ENCODE data around the gene PRKAA1.

Gene PRKAA1

DNA sequence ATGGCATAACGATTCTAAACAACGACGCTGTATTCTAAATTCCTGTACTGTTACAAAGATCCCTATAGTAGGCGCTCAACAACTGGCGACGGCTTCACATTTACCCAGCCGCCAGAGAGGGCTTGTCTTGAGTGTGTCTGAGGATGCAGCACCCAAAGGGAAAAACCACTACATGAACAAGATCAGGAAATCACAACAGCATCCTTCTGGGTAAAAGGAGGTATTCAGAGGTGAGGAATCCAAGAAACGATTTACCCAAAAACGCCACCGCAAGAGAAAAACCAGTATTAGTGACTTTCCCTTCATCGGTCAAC is 43.1 kb downstream of the PRKAA1 start:
- Histone ChIP-seq H3K27ac (ENCODE audit: low read depth, low read length, poor library complexity, severe bottlenecking) (peak overlapping the region; percentile 66), H3K79me2 (ENCODE audit: insufficient read depth, low read length) (peaks cover 20% of the 10 kb centered on the region; the same call in 1 of the 2 replicates), H2AFZ (ENCODE audit: low read length) (no peak overlapping the region)

DNA sequence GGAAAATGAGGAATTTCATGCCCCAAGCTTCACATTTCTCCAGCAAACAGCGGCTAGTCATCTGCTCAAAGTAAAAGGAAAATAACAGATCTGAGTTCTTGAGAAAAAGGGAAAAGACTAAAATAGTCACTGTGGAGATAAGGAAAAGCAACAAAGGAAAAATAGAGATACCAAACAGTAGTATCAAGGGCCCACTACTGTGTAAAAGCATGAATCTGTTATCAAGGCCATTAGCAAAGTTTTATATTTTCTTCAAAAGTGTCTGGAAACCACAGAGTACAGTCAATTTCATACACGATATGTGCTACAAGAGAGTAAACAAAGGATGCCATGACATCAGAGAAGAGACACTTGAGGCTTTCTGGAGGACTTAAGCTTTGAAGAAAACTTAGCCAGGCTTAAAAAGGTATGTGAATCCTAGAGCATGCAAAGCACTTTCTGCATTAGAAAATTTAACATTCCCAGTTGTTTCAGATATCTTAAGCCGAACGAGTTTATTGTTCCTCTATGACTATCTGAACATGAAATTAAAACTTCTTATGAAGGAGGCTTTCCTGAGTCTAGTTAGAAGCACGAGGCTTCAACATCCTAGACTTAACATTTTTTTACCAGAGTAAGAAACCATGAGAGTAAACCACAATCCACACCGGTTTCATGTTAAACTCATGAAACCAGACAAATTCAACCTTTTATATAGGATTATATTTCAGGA is 43.6 kb downstream of the PRKAA1 start:
- peak overlapping the region; percentile 66 for H3K27ac ChIP-seq (ENCODE audit: low read depth, low read length, poor library complexity, severe bottlenecking)
- no peaks in the 10 kb centered on the region for H4K20me1 ChIP-seq (ENCODE audit: insufficient read depth, low read length)
- H3K9ac ChIP-seq (ENCODE audit: low read length), result peak overlapping the region; percentile 91
- H3K79me2 ChIP-seq (ENCODE audit: insufficient read depth, low read length), result peaks cover 20% of the 10 kb centered on the region; the same call in 1 of the 2 replicates
- H3K9me3 ChIP-seq (ENCODE audit: low read length), result no peaks in the 10 kb centered on the region
- H3K4me3 ChIP-seq (ENCODE audit: low read depth, low read length, poor library complexity, severe bottlenecking), result peak overlapping the region; percentile 96
- no peaks in the 10 kb centered on the region for H3F3A ChIP-seq (ENCODE audit: insufficient read depth, low read length)
- no peak for TF ChIP-seq EZH2 (IDR thresholded peaks at IDR 0.05; ENCODE audit: borderline replicate concordance, low read length)
- TF ChIP-seq, protein P1, sequence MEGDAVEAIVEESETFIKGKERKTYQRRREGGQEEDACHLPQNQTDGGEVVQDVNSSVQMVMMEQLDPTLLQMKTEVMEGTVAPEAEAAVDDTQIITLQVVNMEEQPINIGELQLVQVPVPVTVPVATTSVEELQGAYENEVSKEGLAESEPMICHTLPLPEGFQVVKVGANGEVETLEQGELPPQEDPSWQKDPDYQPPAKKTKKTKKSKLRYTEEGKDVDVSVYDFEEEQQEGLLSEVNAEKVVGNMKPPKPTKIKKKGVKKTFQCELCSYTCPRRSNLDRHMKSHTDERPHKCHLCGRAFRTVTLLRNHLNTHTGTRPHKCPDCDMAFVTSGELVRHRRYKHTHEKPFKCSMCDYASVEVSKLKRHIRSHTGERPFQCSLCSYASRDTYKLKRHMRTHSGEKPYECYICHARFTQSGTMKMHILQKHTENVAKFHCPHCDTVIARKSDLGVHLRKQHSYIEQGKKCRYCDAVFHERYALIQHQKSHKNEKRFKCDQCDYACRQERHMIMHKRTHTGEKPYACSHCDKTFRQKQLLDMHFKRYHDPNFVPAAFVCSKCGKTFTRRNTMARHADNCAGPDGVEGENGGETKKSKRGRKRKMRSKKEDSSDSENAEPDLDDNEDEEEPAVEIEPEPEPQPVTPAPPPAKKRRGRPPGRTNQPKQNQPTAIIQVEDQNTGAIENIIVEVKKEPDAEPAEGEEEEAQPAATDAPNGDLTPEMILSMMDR (IDR thresholded peaks at IDR 0.05; ENCODE audit: low read length), result no peak
- 0 out of 2 replicates have a peak, but pooled peaks cover 5% of the 10 kb centered on the region for H3K36me3 ChIP-seq (ENCODE audit: insufficient read depth, low read length)
- H3K27me3 ChIP-seq (ENCODE audit: insufficient read depth, low read length), result no peaks in the 10 kb centered on the region
- H3K4me1 ChIP-seq (ENCODE audit: insufficient read depth, low read length, severe bottlenecking), result peaks cover 21% of the 10 kb centered on the region
- peak overlapping the region; percentile 73 for H3K4me2 ChIP-seq (ENCODE audit: low read length)
- no peaks in the 10 kb centered on the region for H3K9me2 ChIP-seq (ENCODE audit: low read depth, low read length)
- H2AFZ ChIP-seq (ENCODE audit: low read length), result no peak overlapping the region

More for the DNA sequence above, 43.1 kb downstream of the PRKAA1 start:
- Histone ChIP-seq H3K9me2 (ENCODE audit: low read depth, low read length) (no peaks in the 10 kb centered on the region), H3K4me2 (ENCODE audit: low read length) (peak overlapping the region; percentile 73), H3K4me1 (ENCODE audit: insufficient read depth, low read length, severe bottlenecking) (peaks cover 20% of the 10 kb centered on the region), H3K36me3 (ENCODE audit: insufficient read depth, low read length) (0 out of 2 replicates have a peak, but pooled peaks cover 5% of the 10 kb centered on the region), H3K9ac (ENCODE audit: low read length) (peak overlapping the region; percentile 91), H3F3A (ENCODE audit: insufficient read depth, low read length) (no peaks in the 10 kb centered on the region), H3K27me3 (ENCODE audit: insufficient read depth, low read length) (no peaks in the 10 kb centered on the region), H3K9me3 (ENCODE audit: low read length) (no peaks in the 10 kb centered on the region), H4K20me1 (ENCODE audit: insufficient read depth, low read length) (no peaks in the 10 kb centered on the region), H3K4me3 (ENCODE audit: low read depth, low read length, poor library complexity, severe bottlenecking) (peak overlapping the region; percentile 96)
- TF ChIP-seq EZH2 (IDR thresholded peaks at IDR 0.05; ENCODE audit: borderline replicate concordance, low read length), result no peak
- TF ChIP-seq, protein P1 (IDR thresholded peaks at IDR 0.05; ENCODE audit: low read length), result peak; percentile 84

DNA sequence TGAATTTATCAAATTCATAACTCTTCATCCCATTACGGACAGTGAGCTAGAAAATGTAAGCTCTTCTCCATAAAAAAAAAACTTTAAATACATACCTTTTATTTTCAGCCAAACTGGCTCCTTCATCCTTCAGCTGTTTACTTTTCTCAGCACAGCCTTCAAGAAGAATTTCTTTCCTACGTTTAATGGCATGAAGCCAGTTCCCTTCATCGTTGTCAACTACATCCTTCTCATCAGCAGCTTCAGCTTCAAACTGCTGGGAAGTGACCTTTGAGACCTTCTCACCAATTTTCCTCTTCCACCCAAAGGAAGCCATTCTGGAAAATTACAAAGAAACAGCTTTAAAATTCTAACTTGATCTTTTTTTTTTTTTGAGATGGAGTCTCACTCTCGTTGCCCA is 51.5 kb downstream of the PRKAA1 start:
- no peak overlapping the region for H2AFZ ChIP-seq (ENCODE audit: low read length)
- H3K79me2 ChIP-seq (ENCODE audit: insufficient read depth, low read length), result peaks cover 11% of the 10 kb centered on the region
- peaks cover 12% of the 10 kb centered on the region for H3K36me3 ChIP-seq (ENCODE audit: insufficient read depth, low read length)
- H3K27ac ChIP-seq (ENCODE audit: low read depth, low read length, poor library complexity, severe bottlenecking), result no peak overlapping the region
- H3K27me3 ChIP-seq (ENCODE audit: insufficient read depth, low read length), result no peaks in the 10 kb centered on the region
- no peak overlapping the region for H3K4me3 ChIP-seq (ENCODE audit: low read depth, low read length, poor library complexity, severe bottlenecking)
- H3K9ac ChIP-seq (ENCODE audit: low read length), result no peak overlapping the region
- no peaks in the 10 kb centered on the region for H3K9me2 ChIP-seq (ENCODE audit: low read depth, low read length)
- H3F3A ChIP-seq (ENCODE audit: insufficient read depth, low read length), result no peaks in the 10 kb centered on the region
- H3K4me1 ChIP-seq (ENCODE audit: insufficient read depth, low read length, severe bottlenecking), result peaks cover 15% of the 10 kb centered on the region
- no peak overlapping the region for H3K4me2 ChIP-seq (ENCODE audit: low read length)
- no peak for TF ChIP-seq EZH2 (IDR thresholded peaks at IDR 0.05; ENCODE audit: borderline replicate concordance, low read length)
- TF ChIP-seq, protein P1 (IDR thresholded peaks at IDR 0.05; ENCODE audit: low read length), result no peak
- no peaks in the 10 kb centered on the region for H3K9me3 ChIP-seq (ENCODE audit: low read length)
- H4K20me1 ChIP-seq (ENCODE audit: insufficient read depth, low read length), result no peaks in the 10 kb centered on the region

Measured in OCI-LY1 (cell line).